ENCODE measurements around the gene SLC22A15.
"Not testable (repeated sequence)": the region's sequence is repeated elsewhere in the genome, so short reads cannot be mapped to it uniquely, and the experiment has no call there.

Gene SLC22A15

GRCh38 chr1:115976062-115976920, at the start of gene SLC22A15:
Gene SLC22A15 (plus strand): TSS chr1:115976513. CDS start chr1:115976628, 115 bp downstream.
- peak; percentile 42 for DNase-seq (ENCODE audit: low read depth, low spot score)

DNA sequence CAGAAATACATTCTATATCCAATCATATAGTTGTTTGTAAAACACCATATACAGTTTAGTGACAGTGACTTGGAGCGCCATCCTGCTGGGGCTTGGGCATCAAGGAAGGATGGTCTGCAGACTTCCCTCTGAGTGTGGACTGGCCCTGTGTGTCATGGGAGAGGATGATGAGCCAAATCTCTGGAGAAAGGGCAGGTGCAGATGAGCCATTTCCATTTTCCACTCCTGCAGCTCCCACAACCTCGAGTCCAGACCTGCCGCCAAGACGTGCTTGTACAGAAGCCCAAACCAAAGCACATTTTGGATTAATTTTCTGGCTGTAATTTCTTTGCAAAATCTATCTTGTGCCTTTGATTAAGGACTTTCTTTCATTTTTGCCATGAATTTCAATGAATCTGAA, 48.3 kb upstream of the SLC22A15 start:
- no peak for DNase-seq (ENCODE audit: low read depth, low spot score)

- DNase-seq (ENCODE audit: low read depth, low spot score) = peak; percentile 46
Measured at GRCh38 chr1:115929881-115930280, 46.4 kb upstream of the SLC22A15 start.

- DNase-seq (ENCODE audit: low read depth, low spot score) = no peak
Measured at GRCh38 chr1:115933625-115934024, 42.7 kb upstream of the SLC22A15 start.

- no peak for DNase-seq (ENCODE audit: low read depth, low spot score)
Measured at GRCh38 chr1:115939455-115939854, 36.9 kb upstream of the SLC22A15 start.

DNA sequence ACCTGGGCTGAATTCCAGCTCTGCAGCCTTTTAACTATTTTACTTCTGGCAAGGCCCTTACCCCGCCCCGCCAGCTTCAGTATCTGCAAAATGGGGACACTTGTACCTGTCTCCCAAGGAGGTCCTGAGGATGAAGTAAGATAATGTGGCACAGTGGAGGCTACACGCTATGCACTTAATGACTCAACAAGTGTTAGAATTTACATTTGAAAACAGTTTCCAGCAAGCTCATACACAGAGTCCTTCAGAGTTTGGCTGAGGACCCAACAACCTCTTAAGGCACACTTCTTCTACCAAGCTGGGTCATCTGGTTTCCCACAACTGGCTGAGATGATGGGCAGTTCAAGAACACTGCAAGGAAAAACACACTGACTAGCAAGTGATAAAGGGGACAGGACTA, 30.2 kb upstream of the SLC22A15 start:
- DNase-seq (ENCODE audit: low read depth, low spot score) = no peak

DNA sequence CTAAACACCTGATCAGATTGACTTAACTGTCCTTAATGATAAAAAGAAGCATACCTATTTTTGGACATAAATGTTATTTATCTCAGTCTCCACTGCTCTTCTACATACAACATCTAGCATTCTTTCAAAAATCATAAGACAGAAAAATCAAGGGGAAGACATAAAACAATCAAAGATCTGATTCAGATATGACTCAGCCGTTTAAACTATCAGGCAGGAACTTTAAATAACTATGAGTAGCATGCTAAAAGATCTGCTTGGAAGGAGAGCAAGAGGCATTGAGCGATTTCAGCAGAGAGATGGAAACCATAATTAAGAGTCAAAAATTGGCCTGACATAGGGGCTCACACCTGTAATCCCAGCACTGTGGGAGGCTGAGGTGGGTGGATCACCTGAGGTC, 27.2 kb upstream of the SLC22A15 start:
- no peak for DNase-seq (ENCODE audit: low read depth, low spot score)

DNA sequence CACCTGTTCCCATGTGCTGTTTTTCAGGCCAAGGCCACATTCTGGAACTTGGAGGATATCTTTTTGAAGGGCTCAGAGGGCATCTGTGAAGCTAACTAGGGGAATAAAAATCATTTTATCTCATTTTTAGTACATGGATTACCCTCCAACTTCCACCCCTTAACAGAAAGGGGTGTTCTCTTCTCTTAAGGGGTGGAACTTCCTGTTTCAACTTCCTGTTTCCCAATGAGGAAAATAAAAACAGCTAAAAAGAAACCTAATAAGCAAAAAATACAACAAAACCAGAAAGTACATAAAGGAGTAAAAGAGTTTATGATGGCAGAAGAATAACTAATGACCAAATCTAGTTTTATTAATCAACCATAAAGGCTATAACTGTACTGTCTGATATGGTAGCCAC, 24.8 kb upstream of the SLC22A15 start:
- no peak for DNase-seq (ENCODE audit: low read depth, low spot score)

DNA sequence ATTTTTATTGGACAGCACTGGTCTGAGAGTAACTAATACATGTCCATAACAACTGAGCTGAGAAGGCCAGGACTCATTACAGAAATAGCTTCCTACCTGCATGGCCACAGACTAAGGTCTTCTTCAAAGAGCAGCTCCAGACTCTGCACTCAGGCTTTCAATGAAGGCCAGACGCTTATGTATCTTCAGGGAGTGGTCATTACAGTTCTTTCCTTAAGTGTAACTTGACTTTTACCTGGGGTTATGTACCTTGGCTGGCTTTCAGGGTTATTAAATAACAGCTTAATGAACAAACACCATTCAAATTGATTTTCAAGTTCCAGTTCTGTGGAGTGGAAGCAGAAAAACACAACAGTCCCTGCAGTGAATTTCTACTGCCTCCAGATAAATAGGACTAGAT, 23.8 kb upstream of the SLC22A15 start:
- no peak for DNase-seq (ENCODE audit: low read depth, low spot score)

- DNase-seq (ENCODE audit: low read depth, low spot score) = no peak
Measured at GRCh38 chr1:115953180-115953579, 23.1 kb upstream of the SLC22A15 start.

- no peak for DNase-seq (ENCODE audit: low read depth, low spot score)
Measured at GRCh38 chr1:115954684-115955083, 21.6 kb upstream of the SLC22A15 start.

GRCh38 chr1:115955228-115955627, 21.1 kb upstream of the SLC22A15 start:
- no peak for DNase-seq (ENCODE audit: low read depth, low spot score)

- DNase-seq (ENCODE audit: low read depth, low spot score) = no peak
Measured at GRCh38 chr1:115958866-115959265, 17.4 kb upstream of the SLC22A15 start.

- DNase-seq (ENCODE audit: low read depth, low spot score) = no peak
Measured at GRCh38 chr1:115969509-115969908, 6.8 kb upstream of the SLC22A15 start.

GRCh38 chr1:115971778-115972177, 4.5 kb upstream of the SLC22A15 start:
- not testable (repeated sequence) for DNase-seq (ENCODE audit: low read depth, low spot score)

DNA sequence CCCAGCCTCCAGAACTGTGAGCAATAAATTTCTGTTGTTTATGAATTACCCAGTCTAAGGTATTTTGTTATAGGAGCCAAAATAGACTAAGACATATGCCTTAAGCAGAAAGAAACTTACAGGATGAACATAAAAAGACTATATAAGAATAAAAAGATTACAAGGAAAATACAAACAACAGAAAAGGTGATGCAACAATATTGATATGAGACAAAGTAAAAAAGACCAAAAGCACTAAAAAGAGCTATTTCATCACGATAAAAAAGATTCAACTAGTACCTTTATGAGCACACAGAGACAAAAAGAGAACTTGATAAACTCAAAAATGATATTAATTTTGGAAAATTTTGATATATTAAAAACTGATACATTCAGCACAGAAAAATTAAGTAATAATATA, 3.2 kb upstream of the SLC22A15 start:
- DNase-seq (ENCODE audit: low read depth, low spot score) = no peak

GRCh38 chr1:115975569-115976061, 698 bp upstream of the SLC22A15 start:
- DNase-seq (ENCODE audit: low read depth, low spot score) = no peak

- DNase-seq (ENCODE audit: low read depth, low spot score) = no peak
Measured at GRCh38 chr1:115976921-115977498, 697 bp downstream of the SLC22A15 start.

DNA sequence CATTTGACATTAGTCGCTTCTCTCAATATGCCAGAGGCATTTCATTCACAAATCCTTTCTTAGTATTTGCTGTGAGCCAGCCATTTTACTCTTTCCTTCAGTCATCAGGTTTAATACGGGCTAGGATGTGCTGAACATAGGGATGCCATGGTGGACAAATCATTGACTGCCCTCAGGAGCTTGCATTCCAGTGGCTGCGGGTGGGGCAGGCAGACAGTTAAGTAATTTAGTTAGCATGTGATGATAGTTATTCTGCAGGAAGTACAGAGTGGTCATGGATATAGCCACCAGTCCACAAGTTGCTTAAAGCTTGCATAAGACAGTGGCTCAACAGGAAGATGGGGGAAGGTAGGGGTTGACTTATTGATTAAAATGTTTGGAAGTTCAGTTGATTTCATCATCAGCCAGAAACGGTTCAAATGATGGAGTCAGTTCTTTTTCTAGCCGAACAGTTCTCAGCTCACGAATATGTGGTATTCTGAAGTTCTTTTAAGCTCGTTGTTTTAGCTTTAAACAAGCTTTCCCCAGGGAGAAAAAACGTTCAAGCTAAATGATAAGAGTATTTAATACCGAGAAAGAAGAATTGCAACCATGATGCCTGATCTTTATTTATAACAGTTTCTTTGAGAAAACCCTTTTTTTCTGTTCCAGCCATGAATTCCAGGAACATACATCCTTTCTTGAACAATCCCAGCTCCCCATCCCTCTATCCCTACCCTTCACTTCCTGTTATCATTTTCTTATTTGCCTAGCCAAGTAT, 1.4 kb downstream of the SLC22A15 start:
- DNase-seq (ENCODE audit: low read depth, low spot score) = no peak

DNA sequence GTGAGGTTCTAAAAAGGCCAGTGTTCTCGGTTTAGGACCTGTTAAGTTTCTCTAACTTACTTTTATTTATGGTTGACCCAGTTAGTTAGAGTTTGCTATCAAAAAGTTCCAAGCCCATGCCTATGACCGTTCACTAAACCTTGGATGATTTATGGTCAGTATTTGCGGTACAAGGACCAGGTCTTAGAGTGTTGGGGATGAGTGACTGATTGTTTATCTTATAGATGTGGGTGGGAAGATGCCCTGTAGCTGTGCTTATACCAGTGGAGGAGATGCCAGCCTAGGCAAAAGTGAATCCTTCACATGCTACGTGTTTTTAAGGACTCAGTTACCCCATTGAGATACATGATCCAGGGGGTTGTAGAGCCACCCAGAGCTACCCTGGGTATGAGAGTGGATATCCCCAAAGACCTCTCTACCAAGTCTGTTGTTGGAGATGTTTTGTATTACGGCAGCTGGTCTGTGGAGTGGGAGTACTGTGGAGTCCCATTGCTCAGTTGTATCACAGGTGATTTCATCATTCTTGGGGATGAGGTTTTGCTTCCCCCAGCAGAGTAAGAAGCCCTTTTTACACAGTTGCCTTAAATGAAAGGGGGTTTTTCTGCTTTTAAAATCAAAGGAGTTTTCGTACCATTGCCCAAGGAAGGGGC, 2.1 kb downstream of the SLC22A15 start:
- DNase-seq (ENCODE audit: low read depth, low spot score) = no peak

DNA sequence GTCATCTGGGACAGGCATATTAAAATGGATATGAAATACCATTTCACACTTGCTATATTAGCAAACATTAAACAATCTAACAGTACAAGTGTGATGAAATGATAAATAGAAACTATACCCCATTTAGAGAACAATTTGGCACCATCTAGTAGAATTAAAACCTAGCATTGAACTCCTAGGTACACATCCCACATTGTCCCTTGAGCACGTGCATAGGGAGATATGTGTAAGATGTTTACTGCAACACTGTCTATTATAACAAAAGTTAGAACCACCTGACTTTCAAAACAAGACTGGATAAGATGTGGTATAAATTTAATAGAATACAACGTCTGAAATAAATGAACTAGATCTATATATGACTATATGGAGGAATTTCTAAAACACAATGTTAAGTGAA, 3.8 kb downstream of the SLC22A15 start:
- no peak for DNase-seq (ENCODE audit: low read depth, low spot score)

All from astrocyte of the hippocampus (primary cell).